GM06990 (cell line): ENCODE measurements around the gene AHI1.
"Not testable (repeated sequence)": the region's sequence is repeated elsewhere in the genome, so short reads cannot be mapped to it uniquely, and the experiment has no call there.

Source experiments
- DNase-seq: peaks from one replicate; pipeline ENCODE4 v3.0.0-alpha.2; 2011; ENCODE audit not compliant: insufficient read length; ENCODE audit errors: extremely low read depth
- H3K27me3 ChIP-seq: replicated peaks from 2 replicates; pipeline ENCODE4 v1.6.0; 2011; ENCODE audit warnings: low read length; ENCODE audit not compliant: control insufficient read depth, insufficient read depth
- H3K36me3 ChIP-seq: 2 replicates; pipeline ENCODE4 v1.5.1; 2011; ENCODE audit warnings: low read length; ENCODE audit not compliant: control insufficient read depth, insufficient read depth
- H3K4me3 ChIP-seq: replicated peaks from 2 replicates; pipeline ENCODE4 v1.5.1; 2011; ENCODE audit warnings: low read depth, mild to moderate bottlenecking, control low read depth, low read length
- TF ChIP-seq, protein P1 (sequence below): IDR thresholded peaks from 2 replicates; pipeline ENCODE4 v1.5.1; 2011; ENCODE audit warnings: low read length, control low read depth, mild to moderate bottlenecking, inconsistent platforms; ENCODE audit not compliant: insufficient read depth, poor library complexity, severe bottlenecking

Gene AHI1

DNA sequence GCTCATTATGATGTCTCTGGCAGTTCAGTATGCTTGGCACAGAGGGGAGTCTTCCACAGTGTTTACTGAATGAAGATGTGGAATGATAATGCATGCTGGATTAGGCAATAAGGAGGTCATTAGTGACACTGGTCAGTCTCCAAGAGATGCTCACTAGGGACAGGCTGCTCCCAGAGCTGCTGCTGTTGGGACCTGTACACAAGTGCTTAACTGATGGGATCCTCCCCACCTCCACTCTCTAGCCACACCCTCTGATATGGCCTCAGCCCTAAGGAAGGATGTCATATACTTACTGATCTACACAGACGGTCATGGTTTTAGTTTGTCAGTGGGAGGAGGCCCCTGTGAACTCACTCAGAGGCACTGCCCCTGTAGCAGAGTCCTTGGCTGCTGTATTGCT is 243.1 kb downstream of the AHI1 start:
- H3K27me3 ChIP-seq = no peaks in the 10 kb centered on the region
- TF ChIP-seq, protein P1, sequence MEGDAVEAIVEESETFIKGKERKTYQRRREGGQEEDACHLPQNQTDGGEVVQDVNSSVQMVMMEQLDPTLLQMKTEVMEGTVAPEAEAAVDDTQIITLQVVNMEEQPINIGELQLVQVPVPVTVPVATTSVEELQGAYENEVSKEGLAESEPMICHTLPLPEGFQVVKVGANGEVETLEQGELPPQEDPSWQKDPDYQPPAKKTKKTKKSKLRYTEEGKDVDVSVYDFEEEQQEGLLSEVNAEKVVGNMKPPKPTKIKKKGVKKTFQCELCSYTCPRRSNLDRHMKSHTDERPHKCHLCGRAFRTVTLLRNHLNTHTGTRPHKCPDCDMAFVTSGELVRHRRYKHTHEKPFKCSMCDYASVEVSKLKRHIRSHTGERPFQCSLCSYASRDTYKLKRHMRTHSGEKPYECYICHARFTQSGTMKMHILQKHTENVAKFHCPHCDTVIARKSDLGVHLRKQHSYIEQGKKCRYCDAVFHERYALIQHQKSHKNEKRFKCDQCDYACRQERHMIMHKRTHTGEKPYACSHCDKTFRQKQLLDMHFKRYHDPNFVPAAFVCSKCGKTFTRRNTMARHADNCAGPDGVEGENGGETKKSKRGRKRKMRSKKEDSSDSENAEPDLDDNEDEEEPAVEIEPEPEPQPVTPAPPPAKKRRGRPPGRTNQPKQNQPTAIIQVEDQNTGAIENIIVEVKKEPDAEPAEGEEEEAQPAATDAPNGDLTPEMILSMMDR = no peak
- no peaks in the 10 kb centered on the region for H3K36me3 ChIP-seq
- no peak overlapping the region for H3K4me3 ChIP-seq
- DNase-seq = no peak

DNA sequence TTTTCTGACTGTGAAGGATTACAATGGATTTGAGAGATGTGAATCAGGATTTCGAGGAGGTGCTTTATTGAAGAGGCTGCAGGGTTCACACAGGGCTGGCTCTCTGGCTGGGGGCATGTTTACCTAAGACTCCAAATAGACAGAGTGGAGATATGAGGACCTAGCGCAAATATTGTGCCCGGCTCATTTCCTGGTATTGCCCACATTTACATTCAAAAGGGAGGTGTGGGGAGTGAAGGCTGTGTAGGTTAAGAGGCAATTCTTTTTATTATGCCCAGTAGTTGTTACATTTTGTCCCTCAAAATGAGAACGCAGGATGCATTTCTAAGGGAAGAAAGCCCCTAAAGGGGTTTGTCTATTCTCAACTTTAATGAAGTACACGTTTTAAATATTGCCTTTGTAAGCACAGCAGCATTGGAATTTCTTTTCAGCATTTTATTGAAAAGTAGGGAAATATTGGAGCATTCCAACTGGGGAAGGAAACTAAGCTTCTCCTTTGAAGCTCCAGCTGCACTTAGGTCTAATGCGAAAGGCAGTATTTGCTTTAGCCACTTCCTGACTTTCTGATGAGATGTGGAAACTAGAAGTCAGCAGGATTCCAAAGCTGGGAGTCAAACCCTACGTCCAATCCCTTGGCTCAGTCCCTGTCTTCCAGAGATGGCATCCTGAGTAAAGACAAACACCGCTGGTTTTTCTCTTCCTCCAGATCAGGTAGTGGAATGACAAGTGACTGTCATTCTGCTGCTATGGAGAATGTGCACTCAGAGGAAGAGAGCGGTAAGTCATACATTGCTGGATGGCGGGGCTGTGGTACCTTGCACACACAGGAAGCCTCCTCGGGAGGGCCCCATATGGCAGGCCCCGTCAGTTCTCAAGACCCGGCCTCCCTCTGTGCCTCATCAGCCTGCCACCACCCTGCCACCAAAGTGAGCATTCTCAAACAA is 245.8 kb downstream of the AHI1 start:
- no peaks in the 10 kb centered on the region for H3K36me3 ChIP-seq
- TF ChIP-seq, protein P1 = no peak
- DNase-seq = no peak
- H3K4me3 ChIP-seq = no peak overlapping the region
- H3K27me3 ChIP-seq = no peaks in the 10 kb centered on the region

GRCh38 chr6:135250751-135251497 is 246.6 kb downstream of the AHI1 start:
- no peaks in the 10 kb centered on the region for H3K36me3 ChIP-seq
- TF ChIP-seq, protein P1 = no peak
- H3K27me3 ChIP-seq = no peaks in the 10 kb centered on the region
- DNase-seq = no peak
- no peak overlapping the region for H3K4me3 ChIP-seq

GRCh38 chr6:135250234-135250633 is 247.3 kb downstream of the AHI1 start:
- H3K36me3 ChIP-seq = no peaks in the 10 kb centered on the region
- no peaks in the 10 kb centered on the region for H3K27me3 ChIP-seq
- H3K4me3 ChIP-seq = no peak overlapping the region
- TF ChIP-seq, protein P1 = no peak
- DNase-seq = no peak

DNA sequence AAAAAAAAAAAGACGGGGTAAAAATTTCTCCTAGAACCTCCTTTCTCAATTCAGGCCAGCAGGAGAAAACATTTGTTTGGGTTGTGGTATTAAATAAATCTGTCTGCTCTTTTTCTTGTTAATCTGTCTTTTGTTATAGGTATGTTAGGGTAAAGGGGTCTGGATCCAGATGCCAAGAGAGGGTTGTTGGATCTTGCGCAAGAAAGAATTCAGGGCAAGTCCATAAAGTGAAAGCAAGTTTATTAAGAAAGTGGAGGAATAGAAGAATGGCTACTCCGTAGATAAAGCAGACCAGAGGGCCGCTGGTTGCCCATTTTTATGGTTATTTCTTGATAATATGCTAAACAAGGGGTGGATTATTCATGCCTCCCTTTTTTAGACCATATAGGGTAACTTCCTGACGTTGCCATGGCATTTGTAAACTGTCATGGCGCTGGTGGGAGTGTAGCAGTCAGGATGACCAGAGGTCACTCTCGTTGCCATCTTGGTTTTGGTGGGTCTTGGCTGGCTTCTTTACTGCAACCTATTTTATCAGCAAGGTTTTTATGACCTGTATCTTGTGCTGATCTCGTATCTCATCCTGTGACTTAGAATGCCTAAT is 251.0 kb downstream of the AHI1 start:
- not testable (repeated sequence) for H3K27me3 ChIP-seq, H3K36me3 ChIP-seq, DNase-seq, H3K4me3 ChIP-seq

- TF ChIP-seq, protein P1 = no peak
- DNase-seq = no peak
- no peaks in the 10 kb centered on the region for H3K27me3 ChIP-seq
- no peaks in the 10 kb centered on the region for H3K36me3 ChIP-seq
- H3K4me3 ChIP-seq = no peak overlapping the region
Observed at GRCh38 chr6:135244805-135245204, 252.7 kb downstream of the AHI1 start.
